Fibroblast of lung (primary cell): Measurements from ENCODE around the gene RNASE8. TPM values are rescaled to one million over a fixed set of nuclear protein-coding genes. Genes with fewer than 3 reads are reported as not detected.
"Not testable (repeated sequence)": the region's sequence is repeated elsewhere in the genome, so short reads cannot be mapped to it uniquely, and the experiment has no call there.

Experiments
- DNase-seq, 2 donors: peaks; one replicate each; pipeline versions ENCODE4 v3.0.0 to v3.0.0-alpha.2; 2010; ENCODE audit warnings: low read depth in 2 of 2
- H2AFZ ChIP-seq: 2 replicates; pipeline ENCODE4 v1.5.1; 2012; ENCODE audit warnings: low read length, control low read depth, inconsistent platforms
- H3K27ac ChIP-seq: 2 replicates; pipeline ENCODE4 v1.5.1; 2011; ENCODE audit warnings: low read length, control low read depth; ENCODE audit not compliant: insufficient read depth
- H3K27me3 ChIP-seq: 2 replicates; pipeline ENCODE4 v1.5.1; 2011; ENCODE audit warnings: mild to moderate bottlenecking, low read length; ENCODE audit not compliant: control insufficient read depth, insufficient read depth
- H3K36me3 ChIP-seq: 2 replicates; pipeline ENCODE4 v1.5.1; 2011; ENCODE audit warnings: low read length; ENCODE audit not compliant: control insufficient read depth, insufficient read depth
- H3K4me1 ChIP-seq: 2 replicates; pipeline ENCODE4 v1.5.1; 2011; ENCODE audit warnings: low read length; ENCODE audit not compliant: control insufficient read depth, insufficient read depth; ENCODE audit errors: extremely low read depth
- H3K4me2 ChIP-seq: 2 replicates; pipeline ENCODE4 v1.5.1; 2011; ENCODE audit warnings: low read length, control low read depth; ENCODE audit not compliant: insufficient read depth; ENCODE audit errors: extremely low read depth
- H3K4me3 ChIP-seq, 4 experiments: fragments of 200-600 bp in 1 of 4; sonication (generic) in 1 of 4; replicated peaks in 1 of 4; 2 replicates each; pipeline ENCODE4 v1.5.1; 2011 to 2016; ENCODE audit warnings: low read length in 4 of 4, low read depth in 3 of 4, mild to moderate bottlenecking in 3 of 4, control low read depth in 2 of 4, inconsistent platforms in 1 of 4, mixed read lengths in 1 of 4; ENCODE audit not compliant: insufficient read depth in 1 of 4; ENCODE audit errors: control extremely low read depth in 1 of 4
- H3K79me2 ChIP-seq: 2 replicates; pipeline ENCODE4 v1.5.1; 2012; ENCODE audit warnings: mild to moderate bottlenecking, low read length, inconsistent platforms; ENCODE audit not compliant: control insufficient read depth, insufficient read depth
- H3K9ac ChIP-seq: 2 replicates; pipeline ENCODE4 v1.5.1; 2011; ENCODE audit warnings: mild to moderate bottlenecking, low read length, control low read depth; ENCODE audit not compliant: insufficient read depth
- H3K9me3 ChIP-seq: 2 replicates; pipeline ENCODE4 v1.5.1; 2012; ENCODE audit warnings: low read depth, low read length; ENCODE audit not compliant: control insufficient read depth, insufficient read depth
- H4K20me1 ChIP-seq: 2 replicates; pipeline ENCODE4 v1.5.1; 2011; ENCODE audit warnings: low read length; ENCODE audit not compliant: control insufficient read depth, insufficient read depth; ENCODE audit errors: extremely low read depth
- EZH2 ChIP-seq: IDR thresholded peaks from 2 replicates; pipeline ENCODE4 v1.5.1; 2012; ENCODE audit warnings: low read length, control low read depth, mild to moderate bottlenecking; ENCODE audit errors: missing control alignments
- polyA minus RNA-seq: library from RNA; depleted of rRNA, polyadenylated mRNA; stranded (reverse); fragments of >200 nt; gene quantifications from 2 replicates; pipeline ENCODE4 v1.2.3, GENCODE V29; 2011; ENCODE audit warnings: low replicate concordance
- polyA plus RNA-seq, 2 donors: library from polyadenylated mRNA; depleted of rRNA in 1 of 2; stranded (reverse) in 1 of 2; unstranded in 1 of 2; fragments of >200 nt; gene quantifications; 2 replicates each; pipeline ENCODE4 v1.2.1, GENCODE V29; 2011 to 2012; ENCODE audit warnings: missing spikeins in 1 of 2
- total RNA-seq: library from RNA; depleted of rRNA; stranded (reverse); fragments of >200 nt; gene quantifications from 2 replicates; pipeline ENCODE4 v1.2.1, GENCODE V29; 2014
- TF ChIP-seq, protein P1 (sequence below), 2 donors: IDR thresholded peaks in 1 of 2; conservative IDR thresholded peaks in 1 of 2; 1 replicate in 1 of 2; 2 replicates in 1 of 2; pipeline ENCODE4 v1.5.1; 2011 to 2012; ENCODE audit warnings: low read length in 2 of 2, control low read depth in 1 of 2, inconsistent platforms in 1 of 2, low read depth in 1 of 2, mild to moderate bottlenecking in 1 of 2

Gene RNASE8
- not detected in 2 replicates for total RNA-seq
- not detected in 2 replicates for polyA plus RNA-seq
- not detected in 2 replicates for polyA plus RNA-seq (2012)
- polyA minus RNA-seq = not detected in 2 replicates

- Histone ChIP-seq H3K4me2 (no peak within 1 kb of the TSS), H3K27ac (no peak within 1 kb of the TSS), H3K9me3 (no peaks in the 10 kb centered on the region), H3K9ac (no peak within 1 kb of the TSS), H3K27me3 (peaks cover 8% of the 10 kb centered on the region), H3K79me2 (no peaks in the 10 kb centered on the region), H3K4me3 (no peak within 1 kb of the TSS), H2AFZ (no peak within 1 kb of the TSS), H4K20me1 (no peaks in the 10 kb centered on the region), H3K36me3 (no peaks in the 10 kb centered on the region), H3K4me1 (no peaks in the 10 kb centered on the region)
- peak in 1 of 2 donors; percentile 66 for DNase-seq
- TF ChIP-seq, protein P1, sequence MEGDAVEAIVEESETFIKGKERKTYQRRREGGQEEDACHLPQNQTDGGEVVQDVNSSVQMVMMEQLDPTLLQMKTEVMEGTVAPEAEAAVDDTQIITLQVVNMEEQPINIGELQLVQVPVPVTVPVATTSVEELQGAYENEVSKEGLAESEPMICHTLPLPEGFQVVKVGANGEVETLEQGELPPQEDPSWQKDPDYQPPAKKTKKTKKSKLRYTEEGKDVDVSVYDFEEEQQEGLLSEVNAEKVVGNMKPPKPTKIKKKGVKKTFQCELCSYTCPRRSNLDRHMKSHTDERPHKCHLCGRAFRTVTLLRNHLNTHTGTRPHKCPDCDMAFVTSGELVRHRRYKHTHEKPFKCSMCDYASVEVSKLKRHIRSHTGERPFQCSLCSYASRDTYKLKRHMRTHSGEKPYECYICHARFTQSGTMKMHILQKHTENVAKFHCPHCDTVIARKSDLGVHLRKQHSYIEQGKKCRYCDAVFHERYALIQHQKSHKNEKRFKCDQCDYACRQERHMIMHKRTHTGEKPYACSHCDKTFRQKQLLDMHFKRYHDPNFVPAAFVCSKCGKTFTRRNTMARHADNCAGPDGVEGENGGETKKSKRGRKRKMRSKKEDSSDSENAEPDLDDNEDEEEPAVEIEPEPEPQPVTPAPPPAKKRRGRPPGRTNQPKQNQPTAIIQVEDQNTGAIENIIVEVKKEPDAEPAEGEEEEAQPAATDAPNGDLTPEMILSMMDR (conservative IDR thresholded peaks at IDR 0.05 in 1 of 2, IDR thresholded peaks at IDR 0.05 in 1 of 2; ENCODE audit: low read depth in 1 of 2, low read length in 2 of 2) = peak in 1 of 2 donors; percentile 2
- no peak for TF ChIP-seq EZH2
These were observed at the start of gene RNASE8 for GRCh38 chr14:21057803-21058675. Gene RNASE8 (plus strand): TSS chr14:21057822. CDS start chr14:21057893, 71 bp downstream.

DNA sequence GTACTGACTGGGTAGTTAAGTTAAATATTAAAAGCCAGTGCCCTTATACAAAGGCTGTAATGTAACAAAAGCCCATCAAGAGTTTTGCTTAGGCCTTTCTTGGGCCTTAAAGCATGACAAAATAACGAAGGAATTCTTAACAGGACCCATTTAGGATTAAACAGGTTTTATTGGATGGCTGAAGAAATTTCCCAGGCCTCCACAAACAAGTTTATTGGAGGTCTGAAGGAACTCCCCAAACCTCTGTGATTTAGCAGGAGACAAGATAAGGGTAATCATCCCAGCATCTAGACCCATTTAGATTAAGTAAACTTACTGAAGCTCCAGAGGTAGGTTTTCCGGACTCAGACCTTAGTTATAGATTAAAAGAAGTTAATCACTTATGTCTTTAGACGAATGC is 47.9 kb upstream of the RNASE8 start:
- H2AFZ ChIP-seq, H3K27ac ChIP-seq, H3K79me2 ChIP-seq, H3K4me1 ChIP-seq, H4K20me1 ChIP-seq, H3K9ac ChIP-seq, H3K27me3 ChIP-seq, H3K4me3 ChIP-seq, H3K36me3 ChIP-seq, H3K4me2 ChIP-seq, DNase-seq, H3K9me3 ChIP-seq: not testable (repeated sequence)

- TF ChIP-seq, protein P1 (conservative IDR thresholded peaks at IDR 0.05 in 1 of 2, IDR thresholded peaks at IDR 0.05 in 1 of 2; ENCODE audit: low read depth in 1 of 2, low read length in 2 of 2) = no peak
- TF ChIP-seq EZH2 = peak; percentile 26
These were observed 46.5 kb upstream of the RNASE8 start for GRCh38 chr14:21011136-21011535.

More at GRCh38 chr14:21011136-21011535, 46.5 kb upstream of the RNASE8 start:
- no peak overlapping the region for H3K4me2 ChIP-seq
- no peaks in the 10 kb centered on the region for H3K9me3 ChIP-seq
- no peaks in the 10 kb centered on the region for H3K4me1 ChIP-seq
- no peaks in the 10 kb centered on the region for H3K36me3 ChIP-seq
- H3K79me2 ChIP-seq = no peaks in the 10 kb centered on the region
- H3K9ac ChIP-seq = no peak overlapping the region
- H2AFZ ChIP-seq = no peak overlapping the region
- DNase-seq = no peak
- no peak overlapping the region for H3K4me3 ChIP-seq
- no peak overlapping the region for H3K27ac ChIP-seq
- no peaks in the 10 kb centered on the region for H4K20me1 ChIP-seq
- H3K27me3 ChIP-seq = peaks cover 10% of the 10 kb centered on the region
